WTC11 (cell line): Measurements from ENCODE around the gene STRN4. TPM values are rescaled to one million over a fixed set of nuclear protein-coding genes. Genes with fewer than 3 reads are reported as not detected.

Experiments
- ATAC-seq: fragments of 200-7000 bp; cut with Tn5 transposase; 2 replicates; pipeline ENCODE4 v1.10.0; 2021; ENCODE audit warnings: mild to moderate bottlenecking, moderate library complexity
- CTCF ChIA-PET: fragments of 300-600 bp; sonication (Branson Sonifier 250); formaldehyde crosslinking; loops from one replicate; lab custom pipeline; 2021; ENCODE audit warnings: antibody characterized with exemption; lab: Charles Lee
- POLR2A ChIA-PET: fragments of 350-600 bp; sonication (Branson Sonifier 250); formaldehyde crosslinking; loops from one replicate; lab custom pipeline; 2021; ENCODE audit warnings: antibody characterized with exemption; lab: Charles Lee
- DNase-seq: peaks from one replicate; pipeline ENCODE4 v3.0.0; 2021; ENCODE audit warnings: low spot score
- H3K27ac Mint-ChIP-seq: 2 replicates; pipeline ENCODE4 v1.8.0; 2021; ENCODE audit warnings: mixed read lengths
- H3K27me3 Mint-ChIP-seq: 2 replicates; pipeline ENCODE4 v1.8.0; 2021; ENCODE audit warnings: low read depth, mild to moderate bottlenecking, moderate library complexity, mixed read lengths
- H3K36me3 Mint-ChIP-seq: 2 replicates; pipeline ENCODE4 v1.8.0; 2021; ENCODE audit warnings: mixed read lengths
- H3K4me1 Mint-ChIP-seq: 2 replicates; pipeline ENCODE4 v1.8.0; 2022; ENCODE audit warnings: mixed read lengths
- H3K4me3 Mint-ChIP-seq: 2 replicates; pipeline ENCODE4 v1.8.0; 2021; ENCODE audit warnings: mild to moderate bottlenecking, moderate library complexity, mixed read lengths
- H3K9me3 Mint-ChIP-seq: 2 replicates; pipeline ENCODE4 v1.8.0; 2021; ENCODE audit warnings: mixed read lengths
- ESRRA ChIP-seq: sonication (generic); formaldehyde crosslinking; IDR thresholded peaks from 2 replicates; pipeline ENCODE4 v1.8.1; 2022; ENCODE audit warnings: mild to moderate bottlenecking, missing genetic modification reagents, borderline replicate concordance
- FOXP1 ChIP-seq: sonication (generic); formaldehyde crosslinking; IDR thresholded peaks from 2 replicates; pipeline ENCODE4 v1.8.0; 2022; ENCODE audit warnings: missing genetic modification reagents, mild to moderate bottlenecking, moderate library complexity, borderline replicate concordance
- GABPB1 ChIP-seq: sonication (generic); formaldehyde crosslinking; IDR thresholded peaks from 2 replicates; pipeline ENCODE4 v1.8.1; 2023; ENCODE audit warnings: mild to moderate bottlenecking, missing genetic modification reagents
- IRF2 ChIP-seq: sonication (generic); formaldehyde crosslinking; IDR thresholded peaks from 2 replicates; pipeline ENCODE4 v1.8.0; 2022; ENCODE audit warnings: low read depth, missing genetic modification reagents, borderline replicate concordance
- JAZF1 ChIP-seq: fragments of 250-450 bp; sonication (Bioruptor Pico); IDR thresholded peaks from 2 replicates; pipeline ENCODE4 v1.9.0; 2021; ENCODE audit warnings: moderate library complexity, mild to moderate bottlenecking, inconsistent platforms
- MXD4 ChIP-seq: fragments of 250-450 bp; sonication (Bioruptor Pico); IDR thresholded peaks from 2 replicates; pipeline ENCODE4 v1.8.0; 2021; ENCODE audit warnings: mild to moderate bottlenecking, moderate library complexity, borderline replicate concordance
- PRDM15 ChIP-seq: sonication (generic); formaldehyde crosslinking; IDR thresholded peaks from 2 replicates; pipeline ENCODE4 v1.8.0; 2022; ENCODE audit warnings: missing genetic modification reagents
- PRRX2 ChIP-seq: fragments of 250-450 bp; sonication (Bioruptor Pico); IDR thresholded peaks from 2 replicates; pipeline ENCODE4 v1.8.0; 2021; ENCODE audit warnings: mild to moderate bottlenecking
- SMAD3 ChIP-seq: sonication (generic); formaldehyde crosslinking; IDR thresholded peaks from 2 replicates; pipeline ENCODE4 v1.8.0; 2022; ENCODE audit warnings: missing genetic modification reagents, mild to moderate bottlenecking, borderline replicate concordance
- TCF7 ChIP-seq: sonication (generic); formaldehyde crosslinking; IDR thresholded peaks from 2 replicates; pipeline ENCODE4 v1.8.0; 2022; ENCODE audit warnings: mild to moderate bottlenecking, low read depth, missing genetic modification reagents, moderate library complexity
- TP53 ChIP-seq: sonication (generic); formaldehyde crosslinking; IDR thresholded peaks from 2 replicates; pipeline ENCODE4 v1.8.1; 2023; ENCODE audit warnings: mild to moderate bottlenecking, missing genetic modification reagents
- ZNF396 ChIP-seq: fragments of 250-450 bp; sonication (Bioruptor Pico); IDR thresholded peaks from 2 replicates; pipeline ENCODE4 v1.8.0; 2021; ENCODE audit warnings: mild to moderate bottlenecking, moderate library complexity, borderline replicate concordance
- total RNA-seq: library from RNA; stranded (reverse); gene quantifications from 3 replicates; pipeline ENCODE4 v1.2.3, GENCODE V29; 2021
- TF ChIP-seq, protein P1 (sequence below): sonication (generic); formaldehyde crosslinking; IDR thresholded peaks from 2 replicates; pipeline ENCODE4 v1.8.0; 2023; ENCODE audit warnings: missing genetic modification reagents
- TF ChIP-seq, protein P2 (sequence below): sonication (generic); formaldehyde crosslinking; IDR thresholded peaks from 2 replicates; pipeline ENCODE4 v1.8.0; 2022; ENCODE audit warnings: mild to moderate bottlenecking, missing genetic modification reagents

STRN4 gene
- total RNA-seq, 1 experiment from 2014 or later, result 144 TPM

DNA sequence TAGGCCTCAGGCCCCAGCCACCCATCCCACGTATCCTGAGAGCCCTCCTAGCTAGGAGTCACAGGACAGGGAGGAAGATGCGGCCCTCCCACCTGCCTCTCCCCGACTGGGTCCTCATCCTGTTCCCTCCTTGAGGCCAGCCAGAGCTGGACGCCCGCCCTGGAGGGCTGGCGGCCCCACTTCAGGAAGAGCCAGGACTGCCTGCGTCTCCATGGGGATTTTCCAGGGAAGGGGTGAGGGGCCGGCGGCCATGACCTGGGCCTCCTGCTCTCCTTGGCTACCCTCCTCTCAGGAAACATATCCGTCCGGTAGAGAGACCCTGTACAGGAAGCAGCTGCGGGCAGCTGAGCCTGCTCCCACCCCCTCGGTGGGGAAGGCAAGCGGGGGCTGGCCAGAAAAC is 18.0 kb downstream of the STRN4 start:
- POLR2A ChIA-PET, result no interaction called here
- CTCF ChIA-PET, result interaction anchor here (0.6 to 3.5 kb wide), 21 partner anchors 9 to 126 kb away, joined by 3 to 26 read pairs (median 7); partner anchors contain the start of genes DACT3, FKRP and PRKD2
- H3K27ac Mint-ChIP-seq, result no peak overlapping the region
- DNase-seq, result no peak
- no peak overlapping the region for H3K4me3 Mint-ChIP-seq
- ATAC-seq, result no peak
- peaks cover 62% of the 10 kb centered on the region for H3K36me3 Mint-ChIP-seq
- peaks cover 14% of the 10 kb centered on the region for H3K4me1 Mint-ChIP-seq
- TF ChIP-seq FOXP1 (CRISPR knock-in tag) (no peak), TP53 (CRISPR knock-in tag) (no peak), ZNF396 (CRISPR knock-in tag) (no peak), PRDM15 (no peak), SMAD3 (no peak), JAZF1 (CRISPR knock-in tag) (no peak), TCF7 (CRISPR knock-in tag) (no peak), ESRRA (CRISPR knock-in tag) (no peak)
- TF ChIP-seq, protein P1, sequence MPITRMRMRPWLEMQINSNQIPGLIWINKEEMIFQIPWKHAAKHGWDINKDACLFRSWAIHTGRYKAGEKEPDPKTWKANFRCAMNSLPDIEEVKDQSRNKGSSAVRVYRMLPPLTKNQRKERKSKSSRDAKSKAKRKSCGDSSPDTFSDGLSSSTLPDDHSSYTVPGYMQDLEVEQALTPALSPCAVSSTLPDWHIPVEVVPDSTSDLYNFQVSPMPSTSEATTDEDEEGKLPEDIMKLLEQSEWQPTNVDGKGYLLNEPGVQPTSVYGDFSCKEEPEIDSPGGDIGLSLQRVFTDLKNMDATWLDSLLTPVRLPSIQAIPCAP (CRISPR knock-in tag), result no peak
- TF ChIP-seq, protein P2, sequence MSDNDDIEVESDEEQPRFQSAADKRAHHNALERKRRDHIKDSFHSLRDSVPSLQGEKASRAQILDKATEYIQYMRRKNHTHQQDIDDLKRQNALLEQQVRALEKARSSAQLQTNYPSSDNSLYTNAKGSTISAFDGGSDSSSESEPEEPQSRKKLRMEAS (CRISPR knock-in tag), result no peak
- TF ChIP-seq, all 79 proteins: peak for 0
- Mint-ChIP-seq H3K9me3 (no peaks in the 10 kb centered on the region), H3K27me3 (no peaks in the 10 kb centered on the region; the same call in 1 of the 2 replicates)

DNA sequence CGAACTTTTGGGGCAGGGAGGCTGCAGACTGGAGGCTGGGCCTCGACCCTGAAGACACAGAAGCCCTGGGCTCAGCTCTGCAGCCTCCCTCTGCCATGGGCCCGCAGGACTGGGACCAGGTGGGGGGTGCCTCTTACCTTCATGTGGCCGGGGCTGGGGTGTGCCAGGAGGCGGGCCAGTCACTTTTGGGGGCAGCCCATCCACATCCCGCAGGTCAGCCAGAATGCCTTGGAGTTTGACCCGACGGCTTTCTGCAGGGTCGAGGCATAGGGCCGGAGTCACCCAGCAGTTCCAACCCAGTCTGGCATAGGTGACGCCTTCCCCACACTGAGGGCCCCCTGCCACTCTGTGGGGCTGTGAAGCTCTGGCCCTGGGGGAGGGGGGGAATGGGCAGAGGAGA is 18.5 kb downstream of the STRN4 start:
- Mint-ChIP-seq H3K27me3 (no peaks in the 10 kb centered on the region; the same call in 1 of the 2 replicates), H3K27ac (no peak overlapping the region), H3K36me3 (peaks cover 59% of the 10 kb centered on the region), H3K4me1 (peaks cover 14% of the 10 kb centered on the region), H3K9me3 (no peaks in the 10 kb centered on the region)
- ATAC-seq, result no peak
- ChIA-PET POLR2A (no interaction called here), CTCF (interaction anchor here (0.8 to 3.5 kb wide), 11 partner anchors 11 to 113 kb away, joined by 3 to 26 read pairs (median 11); partner anchors contain the start of genes DACT3 and PRKD2)
- TF ChIP-seq IRF2 (CRISPR knock-in tag), result no peak
- TF ChIP-seq TCF7 (CRISPR knock-in tag), result no peak
- TF ChIP-seq GABPB1 (CRISPR knock-in tag), result no peak
- no peak for TF ChIP-seq MXD4
- TF ChIP-seq, protein P1 (CRISPR knock-in tag), result no peak
- TF ChIP-seq PRDM15, result no peak
- TF ChIP-seq, protein P2 (CRISPR knock-in tag), result no peak
- TF ChIP-seq PRRX2 (CRISPR knock-in tag), result no peak
- TF ChIP-seq, all 79 proteins: peak for 0
- no peak overlapping the region for H3K4me3 Mint-ChIP-seq
- DNase-seq, result no peak
